ENCODE data around the gene ASXL3. TPM values are rescaled to one million over a fixed set of nuclear protein-coding genes. Genes with fewer than 3 reads are reported as not detected.
A peak's percentile ranks its signal among the peaks of the same experiment; 100 is the strongest.

The ASXL3 gene
- not detected for total RNA-seq

DNA sequence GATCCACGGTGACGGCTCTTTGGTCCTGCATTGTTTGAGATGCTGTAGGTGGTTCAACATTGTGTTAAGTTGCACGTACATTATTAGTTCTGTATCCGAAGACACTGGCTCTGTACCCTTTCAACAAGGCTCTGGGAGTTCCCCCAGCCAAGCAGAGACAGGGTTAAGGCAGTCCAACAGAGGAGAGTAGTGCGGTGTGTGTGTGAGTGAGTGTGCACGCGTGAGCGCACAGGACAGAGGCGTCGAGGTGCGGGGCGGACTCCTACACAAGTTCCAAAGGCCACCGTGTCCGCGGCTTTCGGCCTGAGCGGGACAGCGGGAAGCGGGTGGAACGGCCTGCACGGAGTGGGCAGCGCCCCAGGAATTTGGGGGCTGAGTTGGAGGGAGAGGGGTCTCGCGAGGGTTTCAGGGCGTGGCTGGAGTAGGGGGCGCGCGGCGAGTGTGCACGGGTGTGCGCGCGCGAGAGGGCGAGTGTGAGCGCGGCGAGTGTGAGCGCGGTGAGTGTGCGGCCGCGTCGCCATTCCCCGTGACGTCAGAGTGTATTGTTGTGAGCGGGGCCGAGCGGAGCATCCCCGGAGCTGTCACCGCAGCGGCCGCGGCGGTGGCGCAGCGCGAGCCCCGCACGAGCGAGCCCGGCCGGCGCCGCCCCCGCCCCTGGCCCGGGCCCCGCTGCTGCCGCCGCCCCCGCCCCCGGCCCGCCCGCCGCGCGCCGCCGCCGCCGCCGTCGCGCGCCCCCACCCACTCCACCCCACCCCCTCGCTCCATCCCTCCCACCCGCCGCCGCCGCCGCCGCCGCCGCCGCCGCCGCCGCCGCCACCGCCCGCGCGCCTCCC lies at the start of gene ASXL3:
Gene ASXL3 (plus strand): TSS at position 535 of the 833 bp plus-strand sequence. CDS start 413 bp downstream, outside the sequence.
- Mint-ChIP-seq H3K27me3 (peaks cover 13% of the 10 kb centered on the region), H3K4me3 (peak within 1 kb of the TSS; percentile 30), H3K27ac (no peak within 1 kb of the TSS), H3K4me1 (ENCODE audit: low read depth) (peaks cover 5% of the 10 kb centered on the region), H3K36me3 (peaks cover 3% of the 10 kb centered on the region), H3K9me3 (no peaks in the 10 kb centered on the region)
- ChIA-PET CTCF (no interaction called here), POLR2A (no interaction called here)
- no peak for DNase-seq
- intact Hi-C loops (cut with micrococcal nuclease): no loop called here

DNA sequence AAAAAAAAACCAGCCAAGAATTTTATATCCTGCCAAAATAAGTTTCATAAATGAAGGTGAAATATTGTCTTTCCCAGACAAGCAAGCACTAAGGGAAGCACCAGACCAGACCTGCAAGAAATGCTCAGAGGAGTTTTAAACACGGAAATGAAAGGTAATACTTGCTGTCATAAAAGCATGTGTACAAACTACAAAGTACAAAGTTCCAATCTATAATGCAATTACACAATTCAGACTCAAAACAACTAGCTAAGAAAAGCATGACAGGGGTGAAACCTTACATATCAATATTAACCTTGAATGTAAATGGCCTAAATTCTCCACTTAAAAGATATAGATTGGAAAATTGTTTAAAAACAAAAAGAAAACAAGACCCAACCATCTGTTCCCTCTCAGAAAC lies 45.0 kb upstream of the ASXL3 start:
- H3K27ac Mint-ChIP-seq: no peak overlapping the region
- no peak overlapping the region for H3K4me3 Mint-ChIP-seq
- peaks cover 21% of the 10 kb centered on the region for H3K9me3 Mint-ChIP-seq
- ChIA-PET POLR2A (interaction anchor here (0.6 kb wide), 1 partner anchor 9 kb away, joined by 3 read pairs; no protein-coding TSS in a partner anchor), CTCF (no interaction called here)
- no peak for DNase-seq
- H3K27me3 Mint-ChIP-seq: no peaks in the 10 kb centered on the region
- intact Hi-C loops (cut with micrococcal nuclease): no loop called here
- no peaks in the 10 kb centered on the region for H3K4me1 Mint-ChIP-seq (ENCODE audit: low read depth)
- no peaks in the 10 kb centered on the region for H3K36me3 Mint-ChIP-seq

DNA sequence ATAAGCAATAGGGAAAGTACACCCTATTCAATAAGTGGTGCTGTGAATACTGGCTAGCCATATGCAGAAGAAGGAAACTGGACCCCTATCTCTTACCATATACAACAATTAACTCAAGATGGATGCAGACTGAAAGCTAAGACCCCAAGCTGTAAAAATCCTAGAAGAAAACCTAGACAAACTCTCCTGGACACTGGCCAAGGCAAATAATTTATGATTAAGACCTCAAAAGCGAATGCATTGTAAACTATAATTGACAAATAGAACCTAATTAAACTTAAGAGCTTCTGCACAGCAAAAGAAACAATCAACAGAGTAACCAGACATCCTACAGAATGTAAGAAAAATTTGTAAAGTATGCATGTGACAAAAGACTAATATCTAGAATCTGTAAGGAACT lies 41.1 kb upstream of the ASXL3 start:
- intact Hi-C loops (cut with micrococcal nuclease): no loop called here
- H3K4me1 Mint-ChIP-seq (ENCODE audit: low read depth): no peaks in the 10 kb centered on the region
- H3K36me3 Mint-ChIP-seq: no peaks in the 10 kb centered on the region

DNA sequence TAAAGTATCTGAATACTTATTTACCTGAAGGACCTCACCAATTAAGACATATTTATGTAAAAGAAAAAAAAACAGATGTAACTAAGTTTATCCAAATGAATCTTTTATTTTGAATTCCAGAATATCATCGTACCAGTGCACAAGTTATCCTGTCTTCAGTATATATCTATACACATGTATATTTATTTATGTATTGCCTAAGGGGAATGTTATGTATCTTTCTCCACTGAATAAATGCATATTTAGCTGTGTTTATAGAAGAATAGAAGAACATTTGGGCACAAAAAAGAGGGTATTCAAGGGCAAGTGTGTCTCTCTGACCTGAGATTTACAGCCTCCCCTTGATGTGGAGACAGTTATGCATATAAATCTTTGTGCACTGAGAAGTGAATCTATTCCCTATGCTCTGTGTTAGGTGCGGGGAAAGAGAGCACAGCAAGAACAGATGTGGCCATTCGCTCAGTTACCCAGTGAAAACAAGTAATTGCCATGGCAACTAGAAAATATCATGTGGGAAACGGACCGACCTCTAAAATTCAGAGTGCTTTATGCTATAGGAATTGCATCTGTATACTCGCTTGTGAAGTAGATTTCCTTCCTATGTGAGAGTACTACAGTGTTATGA lies 39.5 kb upstream of the ASXL3 start:
- H3K36me3 Mint-ChIP-seq: no peaks in the 10 kb centered on the region
- no peaks in the 10 kb centered on the region for H3K27me3 Mint-ChIP-seq
- H3K4me3 Mint-ChIP-seq: no peak overlapping the region
- ChIA-PET CTCF (no interaction called here), POLR2A (no interaction called here)
- H3K9me3 Mint-ChIP-seq: peaks cover 23% of the 10 kb centered on the region
- H3K27ac Mint-ChIP-seq: no peak overlapping the region
- no peaks in the 10 kb centered on the region for H3K4me1 Mint-ChIP-seq (ENCODE audit: low read depth)
- no peak for DNase-seq
- intact Hi-C loops (cut with micrococcal nuclease): no loop called here

More for the DNA sequence above, 41.1 kb upstream of the ASXL3 start:
- ChIA-PET CTCF (no interaction called here), POLR2A (no interaction called here)
- no peak for DNase-seq
- no peaks in the 10 kb centered on the region for H3K27me3 Mint-ChIP-seq
- peaks cover 23% of the 10 kb centered on the region for H3K9me3 Mint-ChIP-seq
- no peak overlapping the region for H3K27ac Mint-ChIP-seq
- H3K4me3 Mint-ChIP-seq: no peak overlapping the region

DNA sequence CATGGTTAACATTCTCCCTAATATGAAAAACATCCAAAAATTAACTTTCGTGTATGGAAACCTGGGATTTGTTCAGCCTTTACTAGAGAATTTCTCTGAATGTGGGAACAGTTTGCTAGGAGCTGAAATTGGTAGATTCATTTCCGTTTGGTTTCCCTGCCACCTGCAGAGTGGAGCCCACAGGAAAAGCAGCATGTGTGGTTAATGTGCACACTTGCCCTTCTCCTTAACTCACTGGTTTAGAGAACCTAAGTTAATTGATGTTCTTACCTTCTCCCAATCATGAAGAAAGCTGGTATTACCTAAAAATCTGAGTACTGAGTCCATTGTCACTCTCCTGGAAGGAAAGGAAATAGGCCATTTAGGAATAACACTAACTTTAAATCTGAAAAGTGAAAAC lies 37.6 kb upstream of the ASXL3 start:
- intact Hi-C loops (cut with micrococcal nuclease): no loop called here
- Mint-ChIP-seq H3K9me3 (peaks cover 20% of the 10 kb centered on the region), H3K27ac (no peak overlapping the region), H3K4me1 (ENCODE audit: low read depth) (no peaks in the 10 kb centered on the region), H3K36me3 (no peaks in the 10 kb centered on the region), H3K27me3 (no peaks in the 10 kb centered on the region), H3K4me3 (no peak overlapping the region)
- ChIA-PET POLR2A (no interaction called here), CTCF (no interaction called here)
- no peak for DNase-seq

DNA sequence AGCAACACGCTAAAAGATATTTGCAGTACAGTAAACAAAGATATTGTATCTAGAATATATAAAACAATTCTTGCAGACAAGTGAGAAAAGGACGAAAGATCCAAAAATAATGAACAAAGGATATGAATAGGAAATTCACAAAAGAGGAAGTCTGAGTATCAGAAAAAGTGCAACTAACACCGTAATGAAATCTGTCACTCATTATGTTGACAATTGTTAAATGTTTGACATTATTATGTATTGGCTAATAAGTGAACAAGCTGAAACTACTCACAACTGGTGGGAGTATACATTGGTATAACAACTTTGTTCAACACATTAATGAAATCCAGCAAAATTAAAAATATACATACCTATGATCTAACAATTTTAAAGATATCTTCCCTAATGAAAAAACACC lies 36.7 kb upstream of the ASXL3 start:
- intact Hi-C loops (cut with micrococcal nuclease): no loop called here
- Mint-ChIP-seq H3K4me1 (ENCODE audit: low read depth) (no peaks in the 10 kb centered on the region), H3K9me3 (peaks cover 13% of the 10 kb centered on the region), H3K36me3 (no peaks in the 10 kb centered on the region), H3K27me3 (no peaks in the 10 kb centered on the region), H3K27ac (no peak overlapping the region), H3K4me3 (no peak overlapping the region)
- CTCF ChIA-PET: no interaction called here
- POLR2A ChIA-PET: no interaction called here
- DNase-seq: no peak

DNA sequence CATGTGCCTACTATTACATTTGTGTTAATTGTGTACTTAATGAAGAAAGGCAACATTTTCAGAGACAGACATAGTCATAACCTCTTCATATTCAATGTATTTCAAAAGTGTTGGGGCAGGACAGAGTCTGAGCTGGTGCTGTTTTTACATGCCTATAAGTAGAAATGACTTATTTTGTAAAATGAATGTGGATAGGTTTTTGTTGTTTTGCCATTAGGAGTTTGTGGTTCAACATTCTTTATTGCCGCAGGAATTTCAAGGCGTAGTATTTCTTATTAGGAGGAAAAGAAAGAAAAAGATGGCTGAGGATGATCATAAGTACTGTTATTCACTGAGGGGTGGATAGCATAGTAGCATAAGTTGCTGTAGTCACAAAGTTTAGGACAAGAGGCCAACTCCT lies 21.2 kb upstream of the ASXL3 start:
- no peaks in the 10 kb centered on the region for H3K36me3 Mint-ChIP-seq
- H3K27me3 Mint-ChIP-seq: no peaks in the 10 kb centered on the region
- no peak for DNase-seq
- H3K9me3 Mint-ChIP-seq: peaks cover 9% of the 10 kb centered on the region
- no peak overlapping the region for H3K27ac Mint-ChIP-seq
- ChIA-PET POLR2A (no interaction called here), CTCF (no interaction called here)
- no peaks in the 10 kb centered on the region for H3K4me1 Mint-ChIP-seq (ENCODE audit: low read depth)
- H3K4me3 Mint-ChIP-seq: no peak overlapping the region
- intact Hi-C loops (cut with micrococcal nuclease): no loop called here

DNA sequence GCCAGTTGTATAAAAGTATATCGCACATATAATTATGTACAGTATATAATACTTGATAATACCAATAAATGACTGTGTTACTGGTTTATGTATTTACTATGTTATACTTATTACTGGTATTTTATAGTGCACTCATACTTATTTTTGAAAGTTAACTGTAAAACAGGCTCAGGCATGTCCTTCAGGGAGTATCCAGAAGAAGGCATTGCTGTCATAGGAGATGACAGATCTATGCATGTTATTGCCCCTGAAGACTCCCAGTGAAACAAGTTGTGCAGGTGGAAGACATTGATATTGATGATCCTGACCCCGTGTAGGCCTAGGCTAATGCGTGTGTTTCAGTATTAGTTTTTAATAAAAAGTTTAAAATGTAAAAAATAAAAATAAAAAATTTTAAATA lies 20.3 kb upstream of the ASXL3 start:
- no peak overlapping the region for H3K27ac Mint-ChIP-seq
- ChIA-PET CTCF (no interaction called here), POLR2A (no interaction called here)
- no peaks in the 10 kb centered on the region for H3K27me3 Mint-ChIP-seq
- intact Hi-C loops (cut with micrococcal nuclease): no loop called here
- no peaks in the 10 kb centered on the region for H3K36me3 Mint-ChIP-seq
- H3K4me1 Mint-ChIP-seq (ENCODE audit: low read depth): no peaks in the 10 kb centered on the region
- no peak overlapping the region for H3K4me3 Mint-ChIP-seq
- DNase-seq: no peak
- peaks cover 11% of the 10 kb centered on the region for H3K9me3 Mint-ChIP-seq

DNA sequence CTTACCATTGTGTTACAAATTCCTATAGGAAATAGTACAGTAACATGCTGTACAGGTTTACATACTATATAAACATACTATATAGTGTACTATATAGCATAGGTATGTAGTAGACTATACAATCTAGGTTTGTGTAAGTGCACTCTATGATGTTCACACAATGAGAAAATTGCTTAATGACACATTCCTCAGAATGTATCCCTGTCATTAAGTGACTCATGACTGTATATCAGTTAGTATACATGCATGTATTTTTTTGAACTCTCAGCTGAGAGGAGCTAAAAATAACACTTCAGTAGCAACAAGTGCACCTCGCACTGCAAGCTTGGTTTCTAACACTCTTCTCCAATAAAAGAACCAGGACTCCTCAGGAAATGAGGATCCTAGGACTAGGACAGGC lies 19.5 kb upstream of the ASXL3 start:
- CTCF ChIA-PET: no interaction called here
- H3K4me3 Mint-ChIP-seq: no peak overlapping the region
- POLR2A ChIA-PET: no interaction called here
- H3K4me1 Mint-ChIP-seq (ENCODE audit: low read depth): no peaks in the 10 kb centered on the region
- DNase-seq: no peak
- no peaks in the 10 kb centered on the region for H3K36me3 Mint-ChIP-seq
- peaks cover 11% of the 10 kb centered on the region for H3K9me3 Mint-ChIP-seq
- no peaks in the 10 kb centered on the region for H3K27me3 Mint-ChIP-seq
- H3K27ac Mint-ChIP-seq: no peak overlapping the region
- intact Hi-C loops (cut with micrococcal nuclease): no loop called here

DNA sequence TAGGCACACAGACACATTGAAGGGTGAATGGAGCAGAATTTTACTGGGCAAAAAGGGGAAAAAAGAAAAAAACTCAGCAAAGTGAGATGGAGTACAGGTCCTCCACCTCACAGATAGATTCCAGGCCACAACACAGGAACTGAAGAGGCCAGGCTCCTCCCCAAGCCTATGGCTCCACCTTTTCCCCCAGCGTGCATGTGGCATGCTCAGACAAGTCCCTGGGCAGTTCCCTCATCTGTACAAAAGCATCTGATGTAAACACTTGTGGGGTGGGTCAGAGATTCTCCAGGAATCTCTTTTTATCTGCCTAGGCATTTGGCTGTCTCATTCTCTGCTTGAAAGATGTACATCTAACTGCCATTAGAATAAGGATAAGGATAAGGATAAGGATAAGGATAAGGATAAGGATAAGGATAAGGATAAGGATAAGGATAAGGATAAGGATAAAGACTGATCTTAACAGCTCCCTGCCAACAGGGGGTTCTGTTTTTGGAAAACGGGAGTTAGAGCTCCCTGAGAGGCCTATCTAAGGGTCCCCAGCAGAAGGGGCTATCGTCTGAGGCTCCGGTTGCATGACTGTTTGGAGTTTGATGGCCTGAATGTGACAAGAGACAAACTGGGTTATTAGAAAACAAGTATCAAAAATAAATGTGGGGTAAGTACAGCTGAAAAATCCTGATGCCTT lies 17.2 kb upstream of the ASXL3 start:
- Mint-ChIP-seq H3K4me1 (ENCODE audit: low read depth) (no peaks in the 10 kb centered on the region), H3K27ac (no peak overlapping the region), H3K9me3 (peaks cover 22% of the 10 kb centered on the region), H3K27me3 (no peaks in the 10 kb centered on the region), H3K4me3 (no peak overlapping the region), H3K36me3 (no peaks in the 10 kb centered on the region)
- DNase-seq: no peak
- POLR2A ChIA-PET: no interaction called here
- CTCF ChIA-PET: no interaction called here
- intact Hi-C loops (cut with micrococcal nuclease): no loop called here

DNA sequence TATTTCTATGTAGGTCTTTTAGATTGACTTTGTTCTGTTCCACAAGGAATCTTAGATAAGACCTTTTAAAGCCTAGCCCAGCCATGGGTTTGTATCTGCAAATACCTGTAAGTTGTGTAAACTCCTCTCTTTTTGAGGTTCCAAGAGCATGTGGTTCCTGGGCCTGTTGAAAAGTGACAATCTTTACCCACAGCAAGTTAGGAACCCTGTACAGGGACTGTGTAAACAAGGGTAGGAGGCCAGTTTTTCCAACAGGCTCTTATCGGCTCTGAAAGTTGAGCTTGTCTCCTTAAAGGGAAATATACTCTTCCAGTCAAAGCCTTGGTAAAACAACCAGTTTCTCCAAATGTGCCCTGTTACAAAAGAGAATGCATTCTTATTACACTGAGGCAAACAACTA lies 15.3 kb upstream of the ASXL3 start:
- Mint-ChIP-seq H3K27me3 (no peaks in the 10 kb centered on the region), H3K36me3 (no peaks in the 10 kb centered on the region), H3K4me1 (ENCODE audit: low read depth) (no peaks in the 10 kb centered on the region), H3K4me3 (no peak overlapping the region), H3K27ac (no peak overlapping the region), H3K9me3 (peaks cover 24% of the 10 kb centered on the region)
- CTCF ChIA-PET: no interaction called here
- intact Hi-C loops (cut with micrococcal nuclease): no loop called here
- POLR2A ChIA-PET: no interaction called here
- no peak for DNase-seq

DNA sequence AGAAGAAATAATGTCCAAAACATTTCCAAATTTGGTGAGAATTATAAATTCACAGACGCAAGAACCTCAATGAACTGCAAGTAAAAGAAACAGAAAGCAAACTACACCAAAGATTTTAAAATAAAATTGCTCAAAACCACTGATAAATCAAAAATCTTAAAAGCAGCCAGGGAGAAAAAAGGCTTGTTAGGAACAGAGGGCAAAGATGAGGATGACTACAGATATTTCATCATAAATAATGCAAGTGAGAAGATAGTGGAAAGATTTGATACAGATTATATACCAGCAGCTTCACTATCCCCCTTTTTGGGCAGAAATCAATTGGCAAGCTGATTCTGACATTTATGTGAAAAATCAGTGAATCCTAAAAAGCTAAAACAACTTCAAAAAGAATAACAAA lies 10.3 kb upstream of the ASXL3 start:
- ChIA-PET POLR2A (no interaction called here), CTCF (no interaction called here)
- H3K4me1 Mint-ChIP-seq (ENCODE audit: low read depth): no peaks in the 10 kb centered on the region
- no peak for DNase-seq
- H3K27me3 Mint-ChIP-seq: no peaks in the 10 kb centered on the region
- intact Hi-C loops (cut with micrococcal nuclease): no loop called here
- no peak overlapping the region for H3K4me3 Mint-ChIP-seq
- peaks cover 19% of the 10 kb centered on the region for H3K9me3 Mint-ChIP-seq
- H3K27ac Mint-ChIP-seq: no peak overlapping the region
- no peaks in the 10 kb centered on the region for H3K36me3 Mint-ChIP-seq

All from activated CD4-positive, alpha-beta memory T cell treated with anti-CD3 and anti-CD28 coated beads for 36 hours (primary cell).